ENCODE measurements around the gene UNC13C. TPM values are rescaled to one million over a fixed set of nuclear protein-coding genes. Genes with fewer than 3 reads are reported as not detected.

Gene UNC13C
- total RNA-seq, 1 experiment from 2014 or later: not detected

DNA sequence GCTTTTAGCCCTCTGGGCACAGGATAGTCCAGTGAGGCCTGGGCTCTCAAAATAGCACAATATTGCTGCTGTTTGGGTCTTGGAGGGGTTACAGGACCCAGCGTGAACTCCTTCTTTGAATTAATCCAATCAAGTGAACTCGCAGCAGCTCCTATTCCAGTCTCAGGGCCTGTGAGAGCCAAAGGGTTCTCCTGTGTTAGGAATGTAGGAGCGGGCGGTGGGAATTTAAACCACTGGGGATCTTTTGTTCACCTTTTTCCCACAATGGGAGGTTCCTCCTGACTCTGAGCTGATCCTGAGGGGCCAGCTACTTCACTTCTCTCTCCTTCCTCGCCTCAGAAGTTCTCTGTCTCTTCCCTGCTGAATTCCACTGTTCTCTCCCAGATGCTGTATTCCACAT lies 504.0 kb downstream of the UNC13C start:
- H3K27me3 ChIP-seq: no peaks in the 10 kb centered on the region; the same call in 1 of the 2 replicates
- H3K9me3 ChIP-seq (replicated peaks): no peaks in the 10 kb centered on the region
- no peaks in the 10 kb centered on the region for H3K36me3 ChIP-seq
- no peak overlapping the region for H3K4me3 ChIP-seq
- no peak for DNase-seq
- H3K4me1 ChIP-seq: no peaks in the 10 kb centered on the region
- no peak overlapping the region for H3K27ac ChIP-seq

DNA sequence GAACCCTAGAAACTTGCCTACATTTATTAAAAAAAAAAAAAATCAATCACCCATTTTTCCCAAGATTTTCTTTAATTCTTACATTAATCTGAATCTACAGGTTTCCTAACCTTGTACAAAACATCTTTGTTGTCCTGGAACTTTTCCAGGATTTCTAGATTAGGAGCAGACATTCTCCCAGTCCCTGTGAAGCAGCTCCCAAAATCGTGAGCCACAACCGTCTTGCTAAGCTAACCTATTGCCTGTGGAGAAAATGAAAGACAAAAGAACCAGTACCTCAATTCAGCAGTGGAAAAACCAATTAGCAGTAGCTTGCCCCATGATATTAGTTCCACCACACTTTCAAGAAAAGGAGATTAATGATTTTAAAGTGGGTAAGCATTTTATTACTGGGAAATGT lies 522.1 kb downstream of the UNC13C start:
- Histone ChIP-seq H3K36me3 (no peaks in the 10 kb centered on the region), H3K4me1 (no peaks in the 10 kb centered on the region), H3K4me3 (no peak overlapping the region), H3K27ac (no peak overlapping the region), H3K27me3 (no peaks in the 10 kb centered on the region), H3K9me3 (replicated peaks) (no peaks in the 10 kb centered on the region)
- DNase-seq: no peak

DNA sequence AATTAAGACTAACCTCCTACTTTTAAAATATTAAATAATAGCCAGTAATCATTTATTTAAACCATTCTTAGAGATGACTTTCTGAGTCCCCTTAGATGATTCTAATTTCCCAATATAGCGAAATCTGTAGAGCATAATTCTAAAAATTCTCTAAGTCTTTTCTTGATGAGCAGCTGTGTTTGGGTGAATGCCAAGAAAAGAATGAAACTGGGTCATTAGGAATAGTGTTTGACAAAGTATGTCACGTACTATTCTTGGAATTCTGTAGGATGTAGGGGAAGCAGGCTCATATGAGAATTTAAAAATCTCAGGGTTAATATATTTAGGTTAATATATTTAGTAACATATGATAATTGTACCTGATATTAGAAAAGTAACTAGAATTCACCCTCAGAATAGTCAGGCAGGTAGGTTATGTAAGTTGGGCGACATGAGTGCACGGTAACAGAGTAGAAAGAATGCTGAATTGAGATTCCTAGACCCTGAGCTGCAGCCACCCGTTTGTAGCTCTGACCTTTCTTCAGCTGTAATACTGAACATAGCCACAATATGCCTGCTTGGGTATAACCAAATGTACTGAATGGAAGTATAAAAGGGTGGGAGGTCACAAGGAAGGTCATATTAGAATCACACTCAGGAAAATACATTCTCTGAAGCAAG lies 524.3 kb downstream of the UNC13C start:
- no peaks in the 10 kb centered on the region for H3K27me3 ChIP-seq
- H3K9me3 ChIP-seq (replicated peaks): no peaks in the 10 kb centered on the region
- H3K4me3 ChIP-seq: no peak overlapping the region
- no peaks in the 10 kb centered on the region for H3K36me3 ChIP-seq
- H3K27ac ChIP-seq: no peak overlapping the region
- DNase-seq: no peak
- H3K4me1 ChIP-seq: no peaks in the 10 kb centered on the region

DNA sequence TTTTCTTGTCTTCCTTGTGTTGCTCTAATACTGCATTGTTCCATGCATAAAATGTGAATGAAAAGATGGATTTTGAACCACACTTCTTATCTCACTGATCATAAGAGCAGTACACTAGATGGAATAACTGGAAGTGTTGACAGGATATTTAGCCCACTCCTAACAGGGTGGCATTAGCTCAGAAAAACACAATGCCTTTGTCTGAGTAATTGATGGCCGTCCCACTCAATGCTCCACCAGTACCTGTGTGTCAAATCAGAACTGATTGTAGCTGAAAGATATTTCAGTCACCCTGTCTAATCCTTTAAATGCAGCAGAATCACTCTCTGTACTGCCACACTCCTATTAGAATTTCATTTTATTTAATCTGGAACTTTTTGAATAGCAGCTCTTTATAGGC lies 526.5 kb downstream of the UNC13C start:
- Histone ChIP-seq H3K4me3 (no peak overlapping the region), H3K27ac (no peak overlapping the region), H3K36me3 (no peaks in the 10 kb centered on the region), H3K4me1 (no peaks in the 10 kb centered on the region), H3K9me3 (replicated peaks) (no peaks in the 10 kb centered on the region), H3K27me3 (no peaks in the 10 kb centered on the region)
- DNase-seq: no peak

DNA sequence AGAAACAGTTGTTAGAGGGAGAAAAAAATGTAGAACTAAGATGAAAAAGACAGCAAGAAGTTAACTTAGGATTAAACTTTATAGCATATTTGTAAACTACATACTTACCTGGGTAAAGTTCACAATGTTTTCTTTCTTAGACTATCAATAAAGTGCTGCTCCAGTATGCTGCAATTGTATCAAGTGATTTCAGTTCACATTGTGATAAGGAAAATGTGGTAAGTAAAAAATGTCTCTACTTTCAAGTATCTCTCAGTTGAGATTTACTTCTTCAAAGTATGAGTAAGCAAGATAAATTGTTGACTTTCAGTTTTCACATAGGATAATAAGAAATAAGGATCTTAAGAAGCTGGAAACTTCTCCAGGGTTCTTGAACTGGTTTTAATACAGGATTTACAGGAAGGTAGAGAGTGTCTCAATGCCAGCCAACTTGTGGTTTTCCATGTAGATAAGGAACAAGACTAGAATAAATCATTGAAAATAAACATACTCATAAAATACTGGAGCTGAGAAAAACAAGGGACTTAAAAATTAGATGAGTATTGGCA lies 528.8 kb downstream of the UNC13C start:
- no peak for DNase-seq
- Histone ChIP-seq H3K9me3 (replicated peaks) (no peaks in the 10 kb centered on the region), H3K4me1 (no peaks in the 10 kb centered on the region)

DNA sequence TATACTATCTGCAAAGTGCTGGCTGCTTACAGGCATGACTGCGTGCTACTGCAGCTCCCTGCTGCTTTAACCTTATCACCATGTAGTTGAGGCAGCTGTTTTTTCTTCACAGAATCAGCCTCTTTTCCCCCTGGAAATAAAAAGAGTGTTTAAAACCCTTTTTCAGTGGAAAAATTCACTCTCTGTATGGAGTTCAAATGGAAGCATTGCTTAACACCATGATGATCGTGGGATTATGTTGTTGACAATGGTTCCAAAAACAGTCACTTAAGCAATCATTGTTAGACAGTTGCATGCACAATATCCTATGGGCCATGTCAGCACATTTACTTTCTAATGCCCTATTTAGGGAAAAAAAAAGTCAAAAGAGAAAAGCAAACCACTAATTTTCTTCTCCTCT lies 536.4 kb downstream of the UNC13C start:
- H3K27ac ChIP-seq: no peak overlapping the region
- H3K9me3 ChIP-seq (replicated peaks): no peaks in the 10 kb centered on the region
- H3K4me1 ChIP-seq: no peaks in the 10 kb centered on the region
- DNase-seq: no peak
- H3K4me3 ChIP-seq: no peak overlapping the region
- 0 out of 2 replicates have a peak, but pooled peaks cover 3% of the 10 kb centered on the region for H3K27me3 ChIP-seq
- no peaks in the 10 kb centered on the region for H3K36me3 ChIP-seq

More for the DNA sequence above, 528.8 kb downstream of the UNC13C start:
- H3K4me3 ChIP-seq: no peak overlapping the region
- no peaks in the 10 kb centered on the region for H3K27me3 ChIP-seq
- no peaks in the 10 kb centered on the region for H3K36me3 ChIP-seq
- H3K27ac ChIP-seq: no peak overlapping the region

- Histone ChIP-seq H3K27ac (no peak overlapping the region), H3K36me3 (no peaks in the 10 kb centered on the region), H3K4me1 (no peaks in the 10 kb centered on the region), H3K9me3 (replicated peaks) (no peaks in the 10 kb centered on the region), H3K27me3 (0 out of 2 replicates have a peak, but pooled peaks cover 3% of the 10 kb centered on the region), H3K4me3 (no peak overlapping the region)
- no peak for DNase-seq
Observed at GRCh38 chr15:54515664-54516582, 537.7 kb downstream of the UNC13C start.

GRCh38 chr15:54517366-54517765 lies 539.1 kb downstream of the UNC13C start:
- no peaks in the 10 kb centered on the region for H3K9me3 ChIP-seq (replicated peaks)
- no peaks in the 10 kb centered on the region for H3K4me1 ChIP-seq
- 0 out of 2 replicates have a peak, but pooled peaks cover 3% of the 10 kb centered on the region for H3K27me3 ChIP-seq
- no peak for DNase-seq
- no peak overlapping the region for H3K4me3 ChIP-seq
- no peaks in the 10 kb centered on the region for H3K36me3 ChIP-seq
- H3K27ac ChIP-seq: no peak overlapping the region

DNA sequence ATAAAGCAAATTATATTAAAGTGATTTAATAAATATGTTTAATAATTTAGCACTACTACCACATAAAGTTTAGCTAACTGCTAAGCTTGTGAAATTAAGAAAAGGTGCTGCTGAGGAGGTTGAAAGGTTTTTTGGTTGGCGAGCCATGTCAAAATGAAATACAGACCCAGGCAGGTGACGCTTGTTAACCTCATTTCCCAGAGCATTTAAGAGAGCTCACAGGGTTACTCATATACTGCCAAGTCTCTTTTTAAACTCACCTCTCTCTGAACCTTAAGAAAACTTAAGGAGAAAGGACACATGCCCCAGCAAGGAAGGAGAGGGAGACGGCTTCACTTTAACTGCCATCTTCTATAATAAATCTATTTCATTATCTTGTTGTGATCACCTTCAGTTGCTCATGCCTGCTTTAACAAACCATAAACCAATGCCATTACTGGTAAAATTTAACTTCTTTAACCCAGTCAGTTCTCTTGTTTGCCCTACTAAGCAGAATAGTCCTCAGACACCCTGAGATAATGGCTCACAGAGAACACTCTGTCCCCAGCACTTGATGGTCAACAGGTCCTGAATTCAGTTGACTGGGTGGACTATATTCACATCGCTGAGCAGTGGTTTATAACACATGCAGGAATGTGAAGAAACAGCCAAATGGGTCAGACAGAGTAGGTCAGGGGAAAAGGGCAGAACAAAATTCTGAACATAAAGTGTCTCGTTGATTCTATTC lies 540.1 kb downstream of the UNC13C start:
- Histone ChIP-seq H3K36me3 (no peaks in the 10 kb centered on the region), H3K27me3 (0 out of 2 replicates have a peak, but pooled peaks cover 3% of the 10 kb centered on the region), H3K27ac (no peak overlapping the region), H3K4me1 (no peaks in the 10 kb centered on the region), H3K4me3 (no peak overlapping the region), H3K9me3 (replicated peaks) (no peaks in the 10 kb centered on the region)
- DNase-seq: no peak

DNA sequence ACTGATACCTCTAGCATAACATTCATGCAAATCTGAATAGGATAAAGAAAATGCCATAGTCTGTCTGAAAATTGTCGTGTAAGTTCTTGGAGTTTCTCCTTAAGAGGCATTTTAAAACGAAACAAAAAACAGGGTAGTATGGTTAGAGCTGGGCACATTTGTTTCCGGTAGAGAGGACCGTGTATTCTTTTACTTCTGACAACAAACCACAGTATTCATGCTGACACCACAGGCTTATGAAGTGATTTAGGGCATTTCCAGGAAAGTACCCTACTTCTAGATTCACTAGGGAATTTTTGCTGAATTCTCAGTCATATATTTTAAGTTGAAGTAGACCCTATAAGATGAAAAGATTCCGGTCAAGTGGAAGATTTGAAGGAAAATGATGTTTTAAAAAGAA lies 541.3 kb downstream of the UNC13C start:
- no peaks in the 10 kb centered on the region for H3K9me3 ChIP-seq (replicated peaks)
- H3K27ac ChIP-seq: no peak overlapping the region

GRCh38 chr15:54520616-54521015 lies 542.4 kb downstream of the UNC13C start:
- no peaks in the 10 kb centered on the region for H3K9me3 ChIP-seq (replicated peaks)
- H3K27ac ChIP-seq: no peak overlapping the region
- H3K4me3 ChIP-seq: no peak overlapping the region
- no peaks in the 10 kb centered on the region for H3K36me3 ChIP-seq
- H3K4me1 ChIP-seq: no peaks in the 10 kb centered on the region
- H3K27me3 ChIP-seq: 0 out of 2 replicates have a peak, but pooled peaks cover 3% of the 10 kb centered on the region
- DNase-seq: no peak

More for the DNA sequence above, 541.3 kb downstream of the UNC13C start:
- 0 out of 2 replicates have a peak, but pooled peaks cover 3% of the 10 kb centered on the region for H3K27me3 ChIP-seq
- no peaks in the 10 kb centered on the region for H3K4me1 ChIP-seq
- DNase-seq: no peak
- no peak overlapping the region for H3K4me3 ChIP-seq
- no peaks in the 10 kb centered on the region for H3K36me3 ChIP-seq

DNA sequence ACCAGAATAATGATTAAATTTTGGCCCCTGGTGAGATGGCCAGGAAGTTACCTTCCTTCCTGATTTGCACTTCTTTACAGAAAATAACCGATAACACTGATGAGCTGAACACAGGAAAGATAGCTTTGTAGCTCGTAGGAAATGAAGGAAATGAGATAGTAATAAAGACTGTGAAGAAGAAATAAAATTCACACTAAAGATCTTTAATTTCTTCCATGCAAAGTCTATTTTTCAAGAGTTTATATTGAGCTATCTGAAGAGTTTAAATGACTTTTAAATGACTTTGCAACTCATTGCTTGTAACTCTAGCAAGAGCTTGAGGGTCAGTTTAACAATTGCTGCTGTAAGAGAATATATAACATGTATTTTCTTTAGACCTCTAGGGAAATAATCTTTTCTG lies 543.0 kb downstream of the UNC13C start:
- Histone ChIP-seq H3K36me3 (no peaks in the 10 kb centered on the region), H3K27me3 (0 out of 2 replicates have a peak, but pooled peaks cover 3% of the 10 kb centered on the region), H3K4me3 (no peak overlapping the region), H3K4me1 (no peaks in the 10 kb centered on the region), H3K9me3 (replicated peaks) (no peaks in the 10 kb centered on the region), H3K27ac (no peak overlapping the region)
- DNase-seq: no peak

- Histone ChIP-seq H3K4me1 (no peaks in the 10 kb centered on the region), H3K36me3 (no peaks in the 10 kb centered on the region), H3K27ac (no peak overlapping the region), H3K4me3 (no peak overlapping the region), H3K9me3 (replicated peaks) (no peaks in the 10 kb centered on the region), H3K27me3 (no peaks in the 10 kb centered on the region)
- DNase-seq: no peak
Observed at GRCh38 chr15:54528021-54528420, 549.8 kb downstream of the UNC13C start.

DNA sequence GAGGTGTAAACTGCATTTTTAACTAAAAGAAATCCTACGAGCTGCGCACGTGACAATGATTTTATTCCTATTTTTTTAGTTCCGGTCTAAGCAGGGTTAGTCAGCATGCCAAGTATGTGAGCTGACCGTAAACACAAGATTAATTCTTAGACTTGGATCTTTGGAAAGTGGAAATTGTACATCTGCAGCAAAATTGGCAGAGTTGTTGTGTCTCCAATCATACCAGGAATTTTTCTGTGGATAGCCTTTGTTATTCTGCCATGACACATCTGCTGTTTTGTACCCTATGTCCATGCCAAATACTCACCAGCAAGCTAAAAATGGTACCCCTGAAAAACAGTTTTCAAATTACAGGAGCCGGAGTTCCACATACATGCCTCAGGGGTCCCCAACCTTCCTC lies 562.5 kb downstream of the UNC13C start:
- Histone ChIP-seq H3K4me3 (no peak overlapping the region), H3K9me3 (replicated peaks) (no peaks in the 10 kb centered on the region), H3K27ac (no peak overlapping the region), H3K27me3 (no peaks in the 10 kb centered on the region), H3K4me1 (no peaks in the 10 kb centered on the region), H3K36me3 (no peaks in the 10 kb centered on the region)
- no peak for DNase-seq
